CMK (cell line): Measurements from ENCODE around the gene PTCRA.
"Not testable (repeated sequence)": the region's sequence is repeated elsewhere in the genome, so short reads cannot be mapped to it uniquely, and the experiment has no call there.

Experiments used
- DNase-seq: peaks from one replicate; pipeline ENCODE4 v3.0.0-alpha.2; 2010; ENCODE audit warnings: low read depth

Gene PTCRA, protein sequence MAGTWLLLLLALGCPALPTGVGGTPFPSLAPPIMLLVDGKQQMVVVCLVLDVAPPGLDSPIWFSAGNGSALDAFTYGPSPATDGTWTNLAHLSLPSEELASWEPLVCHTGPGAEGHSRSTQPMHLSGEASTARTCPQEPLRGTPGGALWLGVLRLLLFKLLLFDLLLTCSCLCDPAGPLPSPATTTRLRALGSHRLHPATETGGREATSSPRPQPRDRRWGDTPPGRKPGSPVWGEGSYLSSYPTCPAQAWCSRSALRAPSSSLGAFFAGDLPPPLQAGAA

DNA sequence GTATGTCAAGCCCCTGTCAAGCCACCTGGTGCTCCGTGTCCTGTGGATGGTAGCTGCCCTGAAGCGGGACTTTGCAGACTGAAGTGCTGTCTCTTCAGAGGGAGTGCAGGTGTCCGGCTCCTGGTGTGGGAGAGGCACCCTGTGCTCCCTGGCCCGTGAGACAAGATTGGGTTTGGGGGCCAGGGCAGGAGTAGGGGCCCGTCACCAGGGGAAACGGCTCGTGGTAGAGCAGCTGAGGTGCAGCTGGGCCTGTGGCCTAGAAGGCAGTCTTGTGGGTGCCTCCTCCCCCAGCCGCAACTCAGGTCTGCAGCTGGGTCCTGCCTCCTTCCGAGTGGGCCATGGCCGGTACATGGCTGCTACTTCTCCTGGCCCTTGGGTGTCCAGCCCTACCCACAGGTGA lies at the start of gene PTCRA:
Gene PTCRA (plus strand): TSS at position 322 of the 400 bp plus-strand sequence. CDS start 17 bp downstream, at position 339.
- DNase-seq, result no peak

GRCh38 chr6:42870145-42870936 lies 45.5 kb upstream of the PTCRA start:
- no peak for DNase-seq

DNA sequence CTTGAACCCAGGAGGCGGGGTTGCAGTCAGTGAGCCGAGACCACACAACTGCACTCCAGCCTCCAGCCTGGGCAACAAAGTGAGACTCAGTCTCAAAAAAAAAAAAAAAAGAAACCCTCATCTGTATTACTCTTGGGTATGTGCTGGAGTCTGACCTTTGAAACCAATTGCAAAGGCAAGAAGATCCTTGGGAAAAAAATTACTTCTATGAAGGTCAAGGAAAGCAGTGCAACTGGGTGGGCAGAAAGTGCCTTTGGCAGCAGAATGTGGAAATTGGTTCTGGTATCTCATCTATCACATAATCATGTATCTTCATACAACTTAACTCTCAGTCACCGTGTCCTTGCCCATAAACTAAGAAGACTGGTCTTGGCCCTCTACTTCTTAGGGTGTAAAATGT lies 44.1 kb upstream of the PTCRA start:
- DNase-seq, result no peak

GRCh38 chr6:42873313-42873712 lies 42.5 kb upstream of the PTCRA start:
- DNase-seq, result no peak

- no peak for DNase-seq
These were observed 38.2 kb upstream of the PTCRA start for GRCh38 chr6:42877695-42878094.

- DNase-seq, result peak; percentile 75
These were observed 36.2 kb upstream of the PTCRA start, which contains the start of gene RPL7L1 for GRCh38 chr6:42879372-42880239. TSS of gene RPL7L1 (plus strand) at chr6:42879616. CDS start at chr6:42879911, 295 bp downstream.

- DNase-seq, result not testable (repeated sequence)
These were observed 35.5 kb upstream of the PTCRA start for GRCh38 chr6:42880240-42880817.

DNA sequence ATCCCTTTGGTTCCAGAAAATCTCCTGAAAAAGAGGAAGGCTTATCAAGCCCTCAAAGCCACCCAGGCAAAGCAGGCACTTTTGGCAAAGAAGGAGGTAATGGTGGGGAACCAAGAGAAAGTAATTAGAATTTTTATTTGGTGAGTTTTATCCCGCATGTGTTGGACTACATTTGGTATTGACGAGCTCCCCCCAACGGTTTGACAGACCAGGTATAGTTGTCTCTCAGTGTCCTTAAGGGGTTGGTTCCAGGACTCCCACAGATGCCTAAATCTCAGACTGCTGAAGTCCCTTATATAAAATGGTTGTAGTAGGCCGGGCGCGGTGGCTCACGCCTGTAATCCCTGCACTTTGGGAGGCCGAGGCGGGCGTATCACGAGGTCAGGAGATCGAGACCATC lies 35.0 kb upstream of the PTCRA start:
- DNase-seq, result not testable (repeated sequence)

DNA sequence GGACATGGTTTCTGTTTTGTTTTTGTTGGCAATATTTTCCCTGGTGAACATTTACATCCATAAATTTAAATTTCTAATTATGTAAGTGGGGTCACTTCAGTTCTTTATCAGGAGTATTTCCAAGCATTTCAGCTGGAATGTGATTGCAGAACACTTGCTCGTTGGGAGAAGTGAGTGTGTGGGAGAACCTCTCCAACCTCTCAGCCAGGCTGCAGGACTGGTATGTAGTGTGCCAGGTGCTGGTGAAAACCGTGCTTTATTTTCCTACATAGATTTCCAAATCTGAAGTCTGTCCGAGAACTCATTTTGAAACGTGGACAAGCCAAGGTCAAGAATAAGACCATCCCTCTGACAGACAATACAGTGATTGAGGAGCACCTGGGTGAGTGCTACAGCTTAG lies 30.2 kb upstream of the PTCRA start:
- no peak for DNase-seq

GRCh38 chr6:42888201-42888600 lies 27.7 kb upstream of the PTCRA start:
- not testable (repeated sequence) for DNase-seq

- DNase-seq, result no peak
These were observed 26.0 kb upstream of the PTCRA start for GRCh38 chr6:42889815-42890214.

GRCh38 chr6:42890311-42891198 lies 25.3 kb upstream of the PTCRA start:
- DNase-seq, result peak; percentile 86

DNA sequence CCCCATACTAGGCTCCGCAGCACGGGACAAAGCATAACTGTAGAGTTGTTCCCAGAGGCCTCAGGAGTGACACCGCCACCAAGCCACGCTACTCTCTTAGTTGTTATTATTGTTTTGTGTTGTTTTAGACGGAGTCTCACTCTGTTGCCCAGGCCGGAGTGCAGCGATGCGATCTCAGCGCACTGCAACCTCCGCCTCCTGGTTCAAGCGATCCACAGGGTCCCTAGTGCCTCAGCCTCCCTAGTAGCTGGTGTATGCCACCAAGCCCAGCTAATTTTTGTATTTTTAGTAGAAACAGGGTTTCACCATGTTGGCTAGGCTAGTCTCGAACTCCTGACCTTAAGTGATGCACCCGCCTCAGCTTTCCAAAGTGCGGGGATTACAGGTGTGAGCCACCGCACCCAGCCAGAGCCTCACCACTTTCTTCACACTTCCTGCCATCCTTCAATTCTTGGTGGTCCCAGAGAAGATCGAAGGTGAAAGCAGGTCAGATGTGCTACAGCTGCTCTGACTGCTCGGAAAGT lies 24.6 kb upstream of the PTCRA start:
- DNase-seq, result no peak

DNA sequence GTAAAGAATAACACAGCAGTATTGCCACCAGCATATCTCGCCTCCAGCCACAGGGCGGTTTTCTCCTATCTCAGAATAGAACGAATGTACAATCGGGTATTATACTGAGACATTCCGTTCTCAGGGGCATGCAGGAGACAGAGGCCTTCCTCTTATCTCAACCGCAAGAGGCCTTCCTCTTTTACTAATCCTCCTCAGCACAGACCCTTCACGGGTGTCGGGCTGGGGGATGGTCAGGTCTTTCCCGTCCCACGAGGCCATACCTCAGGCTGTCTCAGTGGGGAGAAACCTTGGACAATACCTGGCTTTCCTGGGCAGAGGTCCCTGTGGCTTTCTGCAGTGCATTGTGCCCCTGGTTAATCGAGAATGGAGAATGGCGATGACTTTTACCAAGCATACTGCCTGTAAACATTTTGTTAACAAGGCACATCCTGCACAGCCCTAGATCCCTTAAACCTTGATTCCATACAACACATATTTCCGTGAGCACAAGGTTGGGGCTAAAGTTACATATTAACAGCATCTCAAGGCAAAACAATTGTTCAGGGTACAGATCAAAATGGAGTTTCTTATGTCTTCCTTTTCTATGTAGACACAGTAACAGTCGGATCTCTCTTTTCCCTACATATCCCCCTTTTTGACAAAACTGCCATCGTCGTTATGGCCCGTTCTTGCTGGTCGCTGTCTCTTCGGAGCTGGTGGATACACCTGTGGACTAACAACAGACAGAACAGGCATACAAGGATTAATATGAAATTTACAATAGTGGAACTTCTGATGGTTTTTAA lies 21.6 kb upstream of the PTCRA start:
- DNase-seq, result not testable (repeated sequence)

DNA sequence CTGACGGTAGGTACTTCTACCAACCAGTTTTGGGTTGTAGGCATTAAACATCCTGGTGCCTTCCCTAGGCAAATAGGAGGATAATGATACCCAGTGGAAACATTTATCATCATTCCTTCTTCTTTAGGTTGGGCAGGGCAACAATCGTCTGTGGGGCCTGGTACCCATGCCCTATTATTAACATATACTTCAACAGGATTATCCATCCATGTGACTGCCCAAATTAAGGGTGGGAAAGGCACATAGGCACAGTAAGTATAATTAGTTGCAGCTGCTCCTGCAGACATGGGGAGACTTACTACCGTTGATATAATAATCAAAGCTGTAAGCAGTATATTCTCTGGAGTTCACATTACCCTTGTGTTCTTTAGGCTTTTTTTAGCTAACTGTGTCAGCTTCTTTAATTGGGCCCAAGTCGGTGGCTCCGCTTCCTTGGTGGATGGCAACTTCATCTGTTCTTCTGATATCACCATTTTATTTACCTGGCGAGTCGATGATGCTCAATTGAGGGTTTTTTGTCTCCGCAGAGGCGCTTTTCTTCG lies 19.6 kb upstream of the PTCRA start:
- no peak for DNase-seq

DNA sequence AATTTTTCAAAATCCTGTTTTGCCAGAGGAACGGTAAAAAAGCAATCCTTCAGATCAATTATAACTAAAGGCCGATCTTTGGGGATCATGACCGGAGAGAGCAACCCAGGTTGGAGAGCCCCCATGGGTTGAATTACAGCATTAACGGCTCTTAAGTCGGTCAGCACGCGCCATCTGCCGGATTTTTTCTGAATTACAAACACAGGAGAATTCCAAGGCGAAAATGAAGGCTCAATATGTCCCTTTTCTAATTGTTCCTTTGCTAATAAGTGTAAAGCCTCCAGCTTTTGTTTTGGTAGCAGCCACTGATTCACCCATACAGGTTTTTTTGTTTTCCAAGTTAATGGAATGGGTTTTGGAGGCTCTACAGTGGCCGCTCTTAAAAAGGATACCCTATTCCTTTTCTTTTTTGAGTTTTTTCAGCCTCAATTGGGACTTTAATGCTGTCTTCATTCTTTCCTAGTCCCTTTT lies 16.9 kb upstream of the PTCRA start:
- peak; percentile 43 for DNase-seq

DNA sequence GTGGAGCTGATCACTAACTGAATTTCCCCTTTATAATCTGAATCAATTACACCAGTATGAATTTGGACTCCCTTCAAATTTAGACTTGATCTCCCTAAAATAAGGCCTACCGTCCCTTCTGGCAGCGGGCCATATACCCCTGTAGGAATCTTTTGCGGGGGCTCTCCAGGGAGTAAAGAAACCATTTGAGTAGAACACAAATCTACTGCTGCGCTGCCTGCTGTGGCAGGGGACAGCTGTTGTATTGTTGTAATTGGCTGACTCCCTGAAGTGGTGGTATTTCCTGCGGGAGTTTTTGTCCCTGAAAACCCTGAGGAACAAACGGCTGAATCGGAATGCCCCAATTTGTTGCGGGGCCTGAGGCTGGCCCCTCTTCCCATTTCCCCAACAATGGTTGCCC lies 16.0 kb upstream of the PTCRA start:
- DNase-seq, result no peak

GRCh38 chr6:42901538-42901957 lies 14.3 kb upstream of the PTCRA start:
- peak; percentile 68 for DNase-seq
